Pons (tissue), 1 donor: ENCODE data around the gene TBC1D2.
"Not testable (repeated sequence)": the region's sequence is repeated elsewhere in the genome, so short reads cannot be mapped to it uniquely, and the experiment has no call there.

ENCODE experiments used
- DNase-seq: peaks from one replicate; pipeline ENCODE4 v3.0.0-alpha.2; 2016; ENCODE audit warnings: low spot score

TBC1D2 gene

GRCh38 chr9:98255578-98256296, at the start of gene TBC1D2:
Gene TBC1D2 (minus strand): TSS chr9:98255649. CDS start chr9:98255541, 108 bp downstream.
- DNase-seq, result peak; percentile 89

- no peak for DNase-seq
Measured at GRCh38 chr9:98304381-98304780, 48.9 kb upstream of the TBC1D2 start.

- no peak for DNase-seq
Measured at GRCh38 chr9:98303633-98304125, 48.2 kb upstream of the TBC1D2 start.

- no peak for DNase-seq
Measured at GRCh38 chr9:98302938-98303632, 47.6 kb upstream of the TBC1D2 start.

- DNase-seq, result no peak
Measured at GRCh38 chr9:98302150-98302549, 46.7 kb upstream of the TBC1D2 start.

GRCh38 chr9:98300611-98301010, 45.2 kb upstream of the TBC1D2 start:
- DNase-seq, result no peak

GRCh38 chr9:98298476-98298875, 43.0 kb upstream of the TBC1D2 start:
- DNase-seq, result no peak

- DNase-seq, result no peak
Measured at GRCh38 chr9:98295824-98296223, 40.4 kb upstream of the TBC1D2 start.

GRCh38 chr9:98291820-98292219, 36.4 kb upstream of the TBC1D2 start:
- no peak for DNase-seq

GRCh38 chr9:98290411-98290810, 35.0 kb upstream of the TBC1D2 start:
- DNase-seq, result no peak

GRCh38 chr9:98289614-98290201, 34.3 kb upstream of the TBC1D2 start:
- no peak for DNase-seq

GRCh38 chr9:98288881-98289280, 33.4 kb upstream of the TBC1D2 start:
- DNase-seq, result no peak

GRCh38 chr9:98287384-98287783, 31.9 kb upstream of the TBC1D2 start:
- DNase-seq, result no peak

- no peak for DNase-seq
Measured at GRCh38 chr9:98285446-98285845, 30.0 kb upstream of the TBC1D2 start.

- no peak for DNase-seq
Measured at GRCh38 chr9:98284754-98285153, 29.3 kb upstream of the TBC1D2 start.

- not testable (repeated sequence) for DNase-seq
Measured at GRCh38 chr9:98283143-98283542, 27.7 kb upstream of the TBC1D2 start.

GRCh38 chr9:98281281-98281680, 25.8 kb upstream of the TBC1D2 start:
- DNase-seq, result no peak

GRCh38 chr9:98280574-98280973, 25.1 kb upstream of the TBC1D2 start:
- DNase-seq, result no peak

GRCh38 chr9:98280162-98280561, 24.7 kb upstream of the TBC1D2 start:
- no peak for DNase-seq

- DNase-seq, result no peak
Measured at GRCh38 chr9:98276907-98277469, 21.5 kb upstream of the TBC1D2 start.

- DNase-seq, result no peak
Measured at GRCh38 chr9:98275159-98275558, 19.7 kb upstream of the TBC1D2 start.

- DNase-seq, result no peak
Measured at GRCh38 chr9:98272083-98272482, 16.6 kb upstream of the TBC1D2 start.

GRCh38 chr9:98271479-98271878, 16.0 kb upstream of the TBC1D2 start:
- DNase-seq, result no peak
